DND-41 (cell line): Measurements from ENCODE around the gene VCAM1.

ENCODE experiments used
- ATAC-seq: fragments of 200-7000 bp; cut with Tn5 transposase; 3 replicates; pipeline ENCODE4 v1.9.1; 2021; ENCODE audit warnings: low read depth; ENCODE audit not compliant: insufficient read depth
- DNase-seq: peaks from one replicate; pipeline ENCODE4 v3.0.0-alpha.2; 2020
- H2AFZ ChIP-seq: 2 replicates; pipeline ENCODE4 v1.6.0; 2012; ENCODE audit warnings: low read depth, low read length
- H3K27ac ChIP-seq: 2 replicates; pipeline ENCODE4 v1.5.1; 2012; ENCODE audit warnings: low read length, inconsistent platforms
- H3K27me3 ChIP-seq: fragments of 200-600 bp; sonication (generic); 2 replicates; pipeline ENCODE4 v1.6.0; 2012; ENCODE audit warnings: low read length, mild to moderate bottlenecking, inconsistent platforms; ENCODE audit not compliant: insufficient read depth, poor library complexity
- H3K36me3 ChIP-seq: 2 replicates; pipeline ENCODE4 v1.5.1; 2012; ENCODE audit warnings: low read length, inconsistent platforms; ENCODE audit not compliant: insufficient read depth
- H3K4me1 ChIP-seq: 2 replicates; pipeline ENCODE4 v1.5.1; 2012; ENCODE audit warnings: mild to moderate bottlenecking, low read length; ENCODE audit not compliant: insufficient read depth
- H3K4me2 ChIP-seq: 2 replicates; pipeline ENCODE4 v1.6.0; 2012; ENCODE audit warnings: mild to moderate bottlenecking, moderate library complexity, low read length, inconsistent platforms; ENCODE audit not compliant: insufficient read depth
- H3K4me3 ChIP-seq, 2 experiments: fragments of 200-600 bp in 1 of 2; shearing (Covaris generic) in 1 of 2; 2 replicates each; pipeline ENCODE4 v1.5.1; 2012 to 2016; ENCODE audit warnings: inconsistent platforms in 2 of 2, low read length in 2 of 2, mild to moderate bottlenecking in 2 of 2, low read depth in 1 of 2, moderate library complexity in 1 of 2
- H3K79me2 ChIP-seq: 2 replicates; pipeline ENCODE4 v1.6.0; 2012; ENCODE audit warnings: low read length, inconsistent platforms; ENCODE audit not compliant: insufficient read depth
- H3K9ac ChIP-seq: 2 replicates; pipeline ENCODE4 v1.6.0; 2012; ENCODE audit warnings: low read depth, mild to moderate bottlenecking, inconsistent platforms, low read length, moderate library complexity
- H3K9me3 ChIP-seq: 2 replicates; pipeline ENCODE4 v1.5.1; 2012; ENCODE audit warnings: low read length, moderate library complexity, mild to moderate bottlenecking, inconsistent platforms; ENCODE audit not compliant: insufficient read depth, severe bottlenecking
- H4K20me1 ChIP-seq: 2 replicates; pipeline ENCODE4 v1.6.0; 2012; ENCODE audit warnings: low read length; ENCODE audit not compliant: insufficient read depth
- EZH2 ChIP-seq: IDR thresholded peaks from 3 replicates; pipeline ENCODE4 v1.6.1; 2012; ENCODE audit warnings: borderline replicate concordance, low read depth, mild to moderate bottlenecking, moderate library complexity, low read length, inconsistent platforms; ENCODE audit not compliant: severe bottlenecking
- TF ChIP-seq, protein P1 (sequence below): IDR thresholded peaks from 2 replicates; pipeline ENCODE4 v1.5.1; 2012; ENCODE audit warnings: borderline replicate concordance, low read length, moderate library complexity, mild to moderate bottlenecking; ENCODE audit not compliant: poor library complexity, severe bottlenecking; ENCODE audit errors: extremely low read depth

The VCAM1 gene

DNA sequence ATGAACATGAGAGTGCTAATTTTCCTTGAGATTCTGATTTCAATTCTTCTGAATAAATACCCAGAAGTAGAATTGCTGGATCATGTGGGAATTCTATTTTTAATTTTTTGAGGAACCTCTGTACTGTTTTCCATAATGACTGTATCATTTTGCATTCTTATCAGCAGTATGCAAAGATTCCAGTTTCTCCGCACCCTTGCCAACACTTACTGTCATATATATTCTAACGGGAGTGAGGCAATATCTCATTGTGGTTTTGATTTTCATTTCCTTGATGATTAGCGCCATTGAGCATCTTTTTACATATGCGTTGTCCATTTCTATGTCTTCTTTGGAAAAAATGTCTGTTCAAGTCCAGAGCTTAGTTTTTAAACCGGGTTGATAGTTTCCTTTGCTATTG, 33.2 kb downstream of the VCAM1 start:
- Histone ChIP-seq H3K4me2 (no peak overlapping the region), H3K9me3 (no peaks in the 10 kb centered on the region), H3K4me3 (no peak overlapping the region), H3K9ac (no peak overlapping the region), H3K4me1 (no peaks in the 10 kb centered on the region), H4K20me1 (no peaks in the 10 kb centered on the region), H3K36me3 (no peaks in the 10 kb centered on the region), H2AFZ (no peak overlapping the region), H3K27ac (no peak overlapping the region), H3K79me2 (no peaks in the 10 kb centered on the region), H3K27me3 (no peaks in the 10 kb centered on the region)
- DNase-seq (no peak), ATAC-seq (no peak)
- no peak for TF ChIP-seq EZH2
- TF ChIP-seq, protein P1, sequence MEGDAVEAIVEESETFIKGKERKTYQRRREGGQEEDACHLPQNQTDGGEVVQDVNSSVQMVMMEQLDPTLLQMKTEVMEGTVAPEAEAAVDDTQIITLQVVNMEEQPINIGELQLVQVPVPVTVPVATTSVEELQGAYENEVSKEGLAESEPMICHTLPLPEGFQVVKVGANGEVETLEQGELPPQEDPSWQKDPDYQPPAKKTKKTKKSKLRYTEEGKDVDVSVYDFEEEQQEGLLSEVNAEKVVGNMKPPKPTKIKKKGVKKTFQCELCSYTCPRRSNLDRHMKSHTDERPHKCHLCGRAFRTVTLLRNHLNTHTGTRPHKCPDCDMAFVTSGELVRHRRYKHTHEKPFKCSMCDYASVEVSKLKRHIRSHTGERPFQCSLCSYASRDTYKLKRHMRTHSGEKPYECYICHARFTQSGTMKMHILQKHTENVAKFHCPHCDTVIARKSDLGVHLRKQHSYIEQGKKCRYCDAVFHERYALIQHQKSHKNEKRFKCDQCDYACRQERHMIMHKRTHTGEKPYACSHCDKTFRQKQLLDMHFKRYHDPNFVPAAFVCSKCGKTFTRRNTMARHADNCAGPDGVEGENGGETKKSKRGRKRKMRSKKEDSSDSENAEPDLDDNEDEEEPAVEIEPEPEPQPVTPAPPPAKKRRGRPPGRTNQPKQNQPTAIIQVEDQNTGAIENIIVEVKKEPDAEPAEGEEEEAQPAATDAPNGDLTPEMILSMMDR = no peak

DNA sequence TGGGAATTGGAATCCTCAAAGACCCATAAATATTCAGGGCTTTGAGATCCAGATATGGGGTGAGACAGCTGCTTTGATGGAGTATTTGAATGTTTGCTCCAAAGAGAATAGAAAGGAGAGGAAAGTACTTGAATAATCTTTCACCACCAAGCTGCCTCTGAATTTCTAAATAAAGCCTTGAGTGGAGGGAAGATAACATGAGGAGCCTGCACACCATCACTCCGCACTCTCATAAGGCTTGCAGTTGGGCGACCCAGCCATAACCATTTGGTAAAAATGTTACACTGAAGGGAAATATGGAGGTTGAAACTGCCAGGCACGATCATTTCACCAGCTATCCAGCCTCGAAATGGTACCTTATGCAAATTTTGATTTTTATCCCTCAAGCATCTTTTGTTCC, 38.4 kb downstream of the VCAM1 start:
- no peak for DNase-seq
- H3K9ac ChIP-seq = no peak overlapping the region
- H4K20me1 ChIP-seq = no peaks in the 10 kb centered on the region
- no peaks in the 10 kb centered on the region for H3K4me1 ChIP-seq
- no peaks in the 10 kb centered on the region for H3K27me3 ChIP-seq
- H3K79me2 ChIP-seq = no peaks in the 10 kb centered on the region
- ATAC-seq = no peak
- no peak overlapping the region for H3K4me2 ChIP-seq
- no peak overlapping the region for H2AFZ ChIP-seq
- TF ChIP-seq, protein P1 = no peak
- TF ChIP-seq EZH2 = no peak
- no peak overlapping the region for H3K4me3 ChIP-seq
- H3K9me3 ChIP-seq = no peaks in the 10 kb centered on the region
- no peak overlapping the region for H3K27ac ChIP-seq
- H3K36me3 ChIP-seq = no peaks in the 10 kb centered on the region

DNA sequence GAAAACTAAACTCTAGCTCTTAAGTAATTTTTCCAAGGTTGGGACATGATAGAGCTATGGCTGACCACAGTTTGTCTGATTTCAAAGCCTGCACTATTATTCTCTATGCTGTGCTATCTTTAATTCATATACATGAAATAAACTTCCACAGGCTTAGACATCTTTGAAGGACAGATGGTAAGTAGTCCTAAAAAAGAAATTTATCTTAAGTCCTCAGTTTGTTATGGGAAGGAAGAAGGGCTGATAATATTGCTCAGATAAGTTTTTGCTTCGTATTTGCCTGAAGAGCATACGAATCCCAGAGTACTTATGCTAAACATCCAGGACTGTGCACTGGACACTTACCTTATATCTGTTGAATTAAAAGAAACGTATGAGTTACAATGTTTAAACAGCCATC, 39.6 kb downstream of the VCAM1 start:
- Histone ChIP-seq H3K4me1 (no peaks in the 10 kb centered on the region), H3K27ac (no peak overlapping the region), H3K4me2 (no peak overlapping the region), H3K4me3 (no peak overlapping the region), H3K9me3 (no peaks in the 10 kb centered on the region), H2AFZ (no peak overlapping the region), H3K9ac (no peak overlapping the region), H3K79me2 (no peaks in the 10 kb centered on the region), H3K27me3 (no peaks in the 10 kb centered on the region), H4K20me1 (no peaks in the 10 kb centered on the region), H3K36me3 (no peaks in the 10 kb centered on the region)
- no peak for TF ChIP-seq EZH2
- TF ChIP-seq, protein P1 = no peak
- DNase-seq (no peak), ATAC-seq (no peak)

DNA sequence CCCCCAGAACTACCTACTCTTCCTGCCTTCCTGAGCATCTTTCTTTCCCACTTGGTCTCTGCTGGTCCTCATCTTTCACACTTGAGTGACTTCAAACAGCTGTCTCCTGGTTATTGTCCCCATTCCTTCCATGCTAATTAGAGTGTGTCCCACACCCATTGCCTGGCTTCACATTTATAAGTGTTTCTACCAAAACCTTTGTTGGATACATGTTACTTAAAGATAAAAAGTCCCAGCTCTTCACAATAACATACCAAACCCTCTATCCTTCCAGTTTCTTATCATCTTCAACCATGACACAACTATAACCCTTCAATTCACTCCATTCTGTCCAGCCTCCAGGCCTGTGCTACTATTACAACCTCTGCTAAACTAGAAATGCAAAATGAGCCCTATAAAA, 41.0 kb downstream of the VCAM1 start:
- DNase-seq (no peak), ATAC-seq (no peak)
- Histone ChIP-seq H3K9ac (no peak overlapping the region), H3K27me3 (no peaks in the 10 kb centered on the region), H3K36me3 (no peaks in the 10 kb centered on the region), H3K4me1 (no peaks in the 10 kb centered on the region), H2AFZ (no peak overlapping the region), H4K20me1 (no peaks in the 10 kb centered on the region), H3K79me2 (no peaks in the 10 kb centered on the region), H3K4me2 (no peak overlapping the region), H3K27ac (no peak overlapping the region), H3K9me3 (no peaks in the 10 kb centered on the region), H3K4me3 (no peak overlapping the region)
- no peak for TF ChIP-seq EZH2
- TF ChIP-seq, protein P1 = no peak
